M059J (cell line): ENCODE measurements around the gene SGF29. TPM values are rescaled to one million over a fixed set of nuclear protein-coding genes. Genes with fewer than 3 reads are reported as not detected.
"Not testable (repeated sequence)": the region's sequence is repeated elsewhere in the genome, so short reads cannot be mapped to it uniquely, and the experiment has no call there.

Experiments
- DNase-seq: peaks from one replicate; pipeline ENCODE4 v3.0.0-alpha.2; 2012; ENCODE audit warnings: low read depth
- total RNA-seq: library from RNA; depleted of rRNA; stranded (reverse); fragments of >200 nt; shearing (Covaris generic); gene quantifications from 2 replicates; pipeline ENCODE4 v1.2.3, GENCODE V29; 2014

SGF29 gene
- total RNA-seq, 1 experiment from 2014 or later = 16.7 TPM

DNA sequence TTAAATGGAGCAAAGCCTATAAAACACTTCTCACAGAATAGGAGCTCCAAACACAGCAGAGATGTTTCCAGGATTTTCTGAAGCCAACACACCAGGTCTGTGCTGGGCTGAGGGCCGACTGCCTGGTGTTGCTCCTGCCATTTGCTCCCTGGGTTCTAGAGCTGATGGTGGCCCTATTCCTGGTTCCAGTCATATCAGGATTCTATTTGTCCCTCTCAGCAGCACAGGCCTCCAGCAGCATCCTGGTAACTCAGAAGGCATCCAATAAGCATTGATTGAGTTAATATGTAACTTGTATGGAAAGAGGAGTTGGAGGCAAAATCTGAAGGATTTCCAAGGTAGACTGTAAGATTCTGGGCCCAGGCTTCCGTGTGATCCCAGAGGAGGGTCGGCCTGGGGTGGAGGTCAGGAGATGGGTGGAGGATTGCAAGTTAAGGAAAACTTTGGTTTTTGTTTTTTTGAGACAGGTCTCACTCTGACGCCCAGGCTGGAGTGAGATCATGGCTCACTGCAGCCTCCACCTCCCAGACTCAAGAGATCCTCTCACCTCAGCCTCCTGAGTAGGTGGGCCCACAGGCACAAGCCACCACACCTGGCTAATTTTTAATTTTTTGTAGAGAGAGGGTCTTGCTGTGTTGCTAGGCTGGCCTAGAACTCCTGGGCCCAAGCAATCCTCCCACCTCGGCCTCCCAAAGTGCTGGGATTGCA, 20.6 kb upstream of the SGF29 start:
- no peak for DNase-seq

DNA sequence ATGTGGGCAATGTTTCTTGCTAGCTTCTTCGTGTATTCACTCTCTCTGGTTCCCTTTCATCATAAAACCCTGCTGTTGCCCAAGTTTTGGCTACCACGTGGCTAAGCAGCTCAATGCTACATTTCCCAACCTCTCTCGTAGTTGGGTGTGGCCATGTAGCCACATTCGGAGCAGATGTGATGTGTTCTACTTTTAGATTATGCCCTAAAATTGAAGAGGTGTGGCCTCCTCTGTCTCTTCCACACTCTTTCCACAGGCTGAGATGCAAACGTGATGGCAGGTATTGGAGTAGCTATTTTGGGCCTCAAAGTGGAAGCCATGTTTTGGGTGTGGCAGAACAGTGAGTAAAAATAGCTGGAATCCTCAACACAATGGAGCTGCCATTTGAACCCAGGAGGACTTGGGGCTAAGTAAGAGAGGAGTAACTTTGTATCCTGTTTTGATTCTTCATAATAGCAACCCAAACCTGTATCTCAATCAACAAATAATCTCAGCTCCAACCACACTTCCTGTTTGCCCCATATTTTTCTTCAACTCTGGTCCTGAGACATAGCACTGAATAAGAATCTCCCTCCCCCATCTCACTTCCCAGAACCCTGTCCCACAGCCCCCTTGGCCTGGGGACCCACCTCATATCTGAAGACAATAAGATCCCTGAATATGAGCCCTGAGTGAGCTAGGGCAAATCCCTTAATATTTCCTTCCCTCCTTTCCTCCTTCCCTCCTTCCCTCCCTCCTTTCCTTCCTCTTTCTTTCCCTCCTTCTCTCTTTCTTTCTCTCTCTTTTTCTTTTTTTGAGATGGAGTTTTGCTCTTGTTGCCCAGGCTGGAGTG, 19.0 kb upstream of the SGF29 start:
- no peak for DNase-seq

GRCh38 chr16:28537076-28537475, 16.6 kb upstream of the SGF29 start:
- DNase-seq = no peak

DNA sequence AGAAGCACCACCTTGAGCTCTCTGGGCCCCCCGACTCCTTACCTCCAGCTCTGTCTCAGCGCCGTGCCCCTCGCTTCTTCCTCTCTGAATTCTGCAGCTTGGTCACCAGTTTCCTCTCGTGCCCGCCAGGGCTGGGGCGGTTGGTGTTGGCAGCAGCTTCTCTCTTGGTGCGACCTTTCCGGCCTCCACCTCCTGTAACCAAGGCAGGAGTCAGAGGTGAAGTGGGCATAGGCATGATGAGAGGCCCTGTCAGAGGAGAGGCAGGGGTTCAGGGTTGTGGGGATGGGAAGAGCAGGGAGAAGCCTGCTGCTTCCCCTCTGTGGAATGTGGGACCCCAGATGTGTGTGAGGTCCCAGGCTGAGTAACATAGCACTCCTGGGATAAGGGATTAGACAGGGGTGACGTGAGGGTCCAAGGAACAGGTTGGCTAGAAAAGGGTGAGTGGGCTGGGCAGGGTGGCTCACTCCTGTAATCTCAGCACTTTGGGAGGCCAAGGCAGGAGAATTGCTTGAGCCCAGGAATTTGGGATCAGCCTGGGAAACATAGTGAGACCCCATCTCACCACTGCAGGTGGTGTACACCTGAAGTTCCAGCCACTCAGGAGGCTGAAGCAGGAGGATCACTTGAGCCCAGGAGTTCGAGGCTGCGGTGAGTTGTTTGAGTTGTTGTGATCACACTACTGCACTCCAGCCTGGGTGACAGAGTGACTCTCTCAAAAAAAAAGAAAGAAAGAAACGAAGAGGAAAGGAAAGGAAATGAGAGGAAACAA, 15.6 kb upstream of the SGF29 start:
- DNase-seq = no peak

GRCh38 chr16:28538733-28539596, 14.8 kb upstream of the SGF29 start, which contains the start of gene NUPR1:
Gene NUPR1 (minus strand): TSS chr16:28538974. CDS start chr16:28538907, 67 bp downstream.
- peak; percentile 94 for DNase-seq

DNA sequence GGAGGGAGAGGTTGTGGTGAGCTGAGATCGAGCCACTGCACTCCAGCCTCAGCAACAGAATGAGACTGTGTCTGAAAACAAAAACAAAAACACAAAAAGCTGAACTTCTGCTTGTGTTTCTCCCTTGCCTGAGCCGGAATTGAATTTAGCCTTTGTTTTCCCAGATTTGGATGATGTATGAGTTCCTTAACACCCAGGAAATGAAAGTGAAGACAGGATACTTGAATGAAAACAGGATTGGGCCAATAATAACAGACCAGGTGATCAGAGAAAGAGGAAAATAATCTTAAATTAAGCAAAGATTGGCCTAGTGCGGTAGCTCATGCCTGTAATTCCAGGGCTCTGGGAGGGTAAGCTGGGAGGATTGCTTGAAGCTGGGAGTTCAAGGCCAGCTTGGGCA, 13.4 kb upstream of the SGF29 start:
- DNase-seq = no peak

- DNase-seq = no peak
Measured at GRCh38 chr16:28542646-28543045, 11.1 kb upstream of the SGF29 start.

GRCh38 chr16:28543072-28543471, 10.6 kb upstream of the SGF29 start:
- DNase-seq = no peak

GRCh38 chr16:28544998-28545397, 8.7 kb upstream of the SGF29 start:
- DNase-seq = no peak

DNA sequence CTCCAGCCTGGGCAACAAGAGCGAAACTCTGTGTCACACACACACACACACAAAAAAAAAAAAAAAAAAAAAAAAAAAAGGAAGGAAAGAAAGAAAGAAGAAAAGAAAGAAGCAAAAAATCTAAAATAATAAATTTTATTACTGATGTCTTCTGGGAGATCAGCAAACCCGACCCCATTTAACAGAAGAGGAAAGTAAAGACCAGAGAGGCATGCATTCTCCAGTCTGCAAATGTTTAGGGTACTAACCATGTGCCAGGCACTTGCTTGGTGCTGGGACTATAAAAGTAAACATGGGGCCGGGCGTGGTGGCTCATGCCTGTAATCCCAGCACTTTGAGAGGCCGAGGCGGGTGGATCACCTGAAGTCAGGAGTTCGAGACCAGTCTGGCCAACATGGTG, 7.8 kb upstream of the SGF29 start:
- DNase-seq = not testable (repeated sequence)

DNA sequence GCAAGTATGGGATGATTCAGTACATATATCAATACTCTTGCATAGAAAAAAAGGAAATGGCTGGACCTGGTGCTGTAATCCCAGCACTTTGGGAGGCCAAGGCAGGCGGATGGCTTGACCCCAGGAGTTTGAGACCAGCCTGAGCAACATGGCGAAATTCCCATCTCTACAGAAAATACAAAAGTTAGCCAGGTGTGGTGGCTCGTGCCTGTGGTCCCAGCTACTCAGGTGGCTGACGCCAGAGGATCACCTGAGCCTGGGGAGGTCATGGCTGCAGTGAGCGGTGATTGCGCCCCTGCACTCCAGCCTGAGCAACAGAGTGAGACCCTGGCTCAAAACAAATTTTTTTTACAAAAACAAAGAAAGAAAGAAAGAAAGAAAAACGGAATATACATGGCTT, 7.1 kb upstream of the SGF29 start:
- DNase-seq = no peak

DNA sequence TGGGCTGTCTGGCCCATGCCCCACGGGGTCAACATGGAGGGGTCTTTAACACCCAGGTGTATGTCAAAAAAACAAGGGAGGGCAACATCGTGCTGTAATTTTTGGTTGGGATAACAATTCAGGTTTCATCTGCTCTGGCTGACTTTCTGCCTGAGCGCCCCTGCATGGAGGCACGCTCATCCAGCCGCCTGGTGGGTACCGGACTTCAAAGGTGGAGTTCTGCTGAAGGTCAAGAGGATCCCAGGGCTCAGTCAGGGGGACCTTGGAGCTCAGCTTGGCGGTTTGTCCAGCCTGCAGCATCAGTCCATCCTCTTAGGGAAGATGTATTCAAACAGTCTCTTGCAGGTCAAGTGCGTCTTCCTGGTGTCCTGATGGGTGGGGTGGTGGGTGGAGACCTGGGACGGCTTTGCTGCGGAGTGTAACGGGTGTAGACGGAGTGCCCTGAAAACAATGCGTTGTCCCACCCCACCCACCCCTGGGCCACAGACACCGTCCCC, 5.4 kb upstream of the SGF29 start:
- no peak for DNase-seq

- peak; percentile 48 for DNase-seq
Measured at GRCh38 chr16:28549301-28549899, 4.3 kb upstream of the SGF29 start.

- DNase-seq = peak; percentile 9
Measured at GRCh38 chr16:28554634-28555423, 1.1 kb downstream of the SGF29 start.

GRCh38 chr16:28555561-28555960, 1.8 kb downstream of the SGF29 start:
- no peak for DNase-seq

GRCh38 chr16:28556914-28557320, 3.2 kb downstream of the SGF29 start:
- DNase-seq = no peak

DNA sequence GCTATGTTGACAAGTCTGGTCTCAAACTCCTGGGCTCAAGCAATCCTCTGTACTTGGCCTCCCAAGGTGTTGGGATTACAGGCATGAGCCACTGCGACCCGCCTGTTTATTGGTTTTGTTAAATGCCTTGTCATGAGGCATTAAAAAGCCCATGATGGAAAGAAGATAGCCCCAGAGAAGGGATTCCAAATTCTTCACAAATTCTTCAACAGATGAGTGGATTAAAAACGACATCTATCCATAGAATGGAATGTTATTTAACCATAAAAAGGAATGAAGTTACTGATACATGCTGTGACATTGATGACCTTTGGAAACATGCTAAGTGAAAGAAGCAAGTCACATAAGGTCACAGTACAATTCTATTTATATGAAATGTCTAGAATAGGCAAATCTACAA, 4.7 kb downstream of the SGF29 start:
- no peak for DNase-seq

DNA sequence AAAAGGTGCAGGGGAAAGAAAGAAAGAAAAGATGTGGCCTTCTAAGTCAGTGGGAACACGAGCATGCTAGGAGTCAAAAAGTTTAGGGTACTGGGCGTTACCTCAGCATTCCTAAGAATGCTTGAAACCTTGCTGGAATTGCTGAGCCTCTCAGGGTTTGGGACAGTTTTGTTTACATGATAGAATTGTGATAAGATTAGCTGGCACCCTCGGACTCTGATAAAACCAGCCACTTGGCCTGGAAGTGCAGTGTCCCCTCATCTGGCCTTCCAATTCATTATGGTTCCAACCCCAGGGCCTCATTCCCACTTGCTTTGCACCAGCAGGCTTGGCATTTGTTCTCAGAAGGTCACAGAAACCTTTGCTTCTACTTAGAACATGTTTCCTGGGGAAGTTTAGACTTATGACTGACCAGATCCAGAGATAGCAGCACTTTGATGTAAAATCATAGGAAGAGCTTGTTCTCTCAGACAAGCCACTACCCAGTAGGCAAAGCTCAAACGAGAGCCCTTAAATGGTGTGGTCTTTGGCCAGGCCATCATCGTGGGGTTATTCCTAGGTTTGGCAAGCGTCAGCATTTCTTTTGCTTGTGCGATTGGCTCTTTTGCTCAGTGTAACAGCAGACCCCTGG, 8.0 kb downstream of the SGF29 start:
- peak; percentile 65 for DNase-seq

- no peak for DNase-seq
Measured at GRCh38 chr16:28562199-28562598, 8.5 kb downstream of the SGF29 start.
